Hematopoietic multipotent progenitor cell treated with erythropoietin and hydrocortisone succinate and interleukin-3 and kit ligand, for 4 days (in vitro differentiated cells): Measurements from ENCODE around the gene TNRC6C.

Experiments
- DNase-seq: peaks from one replicate; pipeline ENCODE4 v3.0.0-alpha.2; 2015

TNRC6C gene

GRCh38 chr17:78092794-78093324, 134.4 kb downstream of the TNRC6C start:
- DNase-seq: no peak

- DNase-seq: no peak
Observed at GRCh38 chr17:78095035-78095434, 136.5 kb downstream of the TNRC6C start.

GRCh38 chr17:78096093-78096492, 137.6 kb downstream of the TNRC6C start:
- DNase-seq: no peak

GRCh38 chr17:78101112-78101511, 142.6 kb downstream of the TNRC6C start:
- no peak for DNase-seq

GRCh38 chr17:78101542-78101941, 143.0 kb downstream of the TNRC6C start:
- no peak for DNase-seq

- DNase-seq: no peak
Observed at GRCh38 chr17:78103311-78103710, 144.8 kb downstream of the TNRC6C start.

- no peak for DNase-seq
Observed at GRCh38 chr17:78104540-78104941, 146.0 kb downstream of the TNRC6C start.

- DNase-seq: no peak
Observed at GRCh38 chr17:78105101-78105500, 146.6 kb downstream of the TNRC6C start.

- no peak for DNase-seq
Observed at GRCh38 chr17:78105551-78105950, 147.0 kb downstream of the TNRC6C start.

- DNase-seq: no peak
Observed at GRCh38 chr17:78106211-78106610, 147.7 kb downstream of the TNRC6C start.

GRCh38 chr17:78107457-78107856, 149.0 kb downstream of the TNRC6C start:
- DNase-seq: no peak

- no peak for DNase-seq
Observed at GRCh38 chr17:78107976-78108725, 149.6 kb downstream of the TNRC6C start.

GRCh38 chr17:78108726-78109488, 150.4 kb downstream of the TNRC6C start:
- no peak for DNase-seq

GRCh38 chr17:78109489-78109761, 150.9 kb downstream of the TNRC6C start:
- no peak for DNase-seq

GRCh38 chr17:78110363-78111015, 152.0 kb downstream of the TNRC6C start:
- no peak for DNase-seq

GRCh38 chr17:78111016-78111726, 152.7 kb downstream of the TNRC6C start:
- DNase-seq: no peak

GRCh38 chr17:78111727-78112517, 153.4 kb downstream of the TNRC6C start:
- no peak for DNase-seq

- DNase-seq: peak; percentile 84
Observed at GRCh38 chr17:78112518-78113471, 154.3 kb downstream of the TNRC6C start.

GRCh38 chr17:78113804-78114785, 155.6 kb downstream of the TNRC6C start:
- no peak for DNase-seq
